CD4-positive, CD25-positive, alpha-beta regulatory T cell (primary cell): ENCODE measurements around the gene SMPDL3A. TPM values are rescaled to one million over a fixed set of nuclear protein-coding genes. Genes with fewer than 3 reads are reported as not detected.

Experiments
- ATAC-seq, 2 donors: fragments of 150-1000 bp; cut with Tn5 transposase; one replicate each; pipeline ENCODE4 v1.10.0; 2021; ENCODE audit warnings: low read depth in 2 of 2, moderate number of reproducible peaks in 2 of 2, moderate library complexity in 1 of 2
- DNase-seq, 3 donors: peaks; one replicate each; pipeline versions ENCODE4 v3.0.0 to v3.0.0-alpha.2; 2012 to 2022; ENCODE audit warnings: mixed read lengths in 1 of 3
- H3K27ac ChIP-seq: one replicate; pipeline ENCODE4 v1.7.0; 2013; ENCODE audit warnings: mild to moderate bottlenecking, low read length; ENCODE audit not compliant: insufficient read depth, poor library complexity, severe bottlenecking
- H3K27me3 ChIP-seq: one replicate; pipeline ENCODE4 v1.7.0; 2013; ENCODE audit warnings: low read length; ENCODE audit not compliant: control insufficient read depth, insufficient read depth
- H3K36me3 ChIP-seq: one replicate; pipeline ENCODE4 v1.7.0; 2013; ENCODE audit warnings: mild to moderate bottlenecking, low read length, moderate library complexity; ENCODE audit not compliant: control insufficient read depth, insufficient read depth
- H3K4me1 ChIP-seq: 2 replicates; pipeline ENCODE4 v1.7.0; 2013; ENCODE audit warnings: mild to moderate bottlenecking, low read length; ENCODE audit not compliant: insufficient read depth, control insufficient read depth, poor library complexity, severe bottlenecking
- H3K4me3 ChIP-seq: one replicate; pipeline ENCODE4 v1.7.0; 2013; ENCODE audit warnings: low read depth, mild to moderate bottlenecking, low read length, moderate library complexity
- H3K9me3 ChIP-seq, 2 experiments: 1 replicate in 1 of 2; 2 replicates in 1 of 2; pipeline ENCODE4 v1.7.0; 2013; ENCODE audit warnings: low read length in 2 of 2, mild to moderate bottlenecking in 1 of 2, moderate library complexity in 1 of 2; ENCODE audit not compliant: control insufficient read depth in 2 of 2
- H3K27ac Mint-ChIP-seq, 3 donors: one replicate each; pipeline ENCODE4 v1.8.0; 2020 to 2022; ENCODE audit warnings: mild to moderate bottlenecking in 3 of 3, mixed read lengths in 3 of 3, moderate library complexity in 2 of 3
- H3K27me3 Mint-ChIP-seq: one replicate; pipeline ENCODE4 v1.8.0; 2022; ENCODE audit warnings: mild to moderate bottlenecking, mixed read lengths
- H3K36me3 Mint-ChIP-seq: one replicate; pipeline ENCODE4 v1.8.0; 2020; ENCODE audit warnings: mixed read lengths
- H3K4me1 Mint-ChIP-seq, 4 donors: one replicate each; pipeline ENCODE4 v1.8.0; 2020 to 2022; ENCODE audit warnings: mixed read lengths in 4 of 4, mild to moderate bottlenecking in 1 of 4
- H3K4me3 Mint-ChIP-seq, 4 donors: one replicate each; pipeline ENCODE4 v1.8.0; 2020 to 2022; ENCODE audit warnings: mild to moderate bottlenecking in 4 of 4, mixed read lengths in 4 of 4, moderate library complexity in 3 of 4
- H3K9me3 Mint-ChIP-seq, 7 donors: one replicate each; pipeline ENCODE4 v1.8.0; 2020 to 2022; ENCODE audit warnings: mixed read lengths in 7 of 7, mild to moderate bottlenecking in 3 of 7, moderate library complexity in 2 of 7
- polyA plus RNA-seq, 4 donors: library from polyadenylated mRNA; unstranded; fragments of 300-500 nt; fragmentation: Illumina TruSeq; gene quantifications; one replicate each; pipeline ENCODE4 v1.2.3, GENCODE V29; 2021
- total RNA-seq: library from RNA; stranded (reverse); gene quantifications from one replicate; pipeline ENCODE4 v1.2.3, GENCODE V29; 2022

Gene SMPDL3A
- total and polyA plus RNA-seq, 5 donors from 2014 or later = 0.22 TPM; not detected in 4

DNA sequence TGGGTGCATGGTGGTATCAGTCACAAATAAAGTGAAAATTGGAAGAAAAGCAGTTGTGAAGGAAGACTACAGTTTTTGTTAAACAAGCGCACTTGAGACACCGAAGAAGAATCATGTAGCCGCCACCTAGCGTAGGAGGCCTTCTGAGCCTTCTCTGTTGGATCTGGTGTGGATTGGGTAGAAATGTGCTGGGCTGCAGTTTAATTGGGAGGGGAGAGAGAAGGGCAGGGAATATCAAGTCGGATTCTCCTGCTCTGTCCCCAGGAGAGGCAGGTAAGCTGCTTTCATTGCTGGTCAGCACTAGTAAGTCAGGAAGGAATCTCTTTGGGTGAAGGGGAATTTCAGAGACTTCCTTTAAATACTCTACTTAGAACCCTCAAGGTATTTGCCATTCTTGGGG, 10.8 kb upstream of the SMPDL3A start:
- ATAC-seq (no peak), DNase-seq (no peak)
- peaks cover 0 to 5% (median 2%) of the 10 kb centered on the region in 7 donors for H3K9me3 Mint-ChIP-seq
- Histone ChIP-seq H3K36me3 (no peaks in the 10 kb centered on the region), H3K27ac (no peak overlapping the region), H3K4me1 (no peaks in the 10 kb centered on the region), H3K4me3 (no peak overlapping the region), H3K27me3 (no peaks in the 10 kb centered on the region), H3K9me3 (no peaks in the 10 kb centered on the region)
- no peak overlapping the region for H3K27ac Mint-ChIP-seq
- no peaks in the 10 kb centered on the region for H3K36me3 Mint-ChIP-seq
- no peak overlapping the region for H3K4me3 Mint-ChIP-seq
- peaks cover 6% of the 10 kb centered on the region for H3K27me3 Mint-ChIP-seq
- H3K4me1 Mint-ChIP-seq = no peaks in the 10 kb centered on the region

DNA sequence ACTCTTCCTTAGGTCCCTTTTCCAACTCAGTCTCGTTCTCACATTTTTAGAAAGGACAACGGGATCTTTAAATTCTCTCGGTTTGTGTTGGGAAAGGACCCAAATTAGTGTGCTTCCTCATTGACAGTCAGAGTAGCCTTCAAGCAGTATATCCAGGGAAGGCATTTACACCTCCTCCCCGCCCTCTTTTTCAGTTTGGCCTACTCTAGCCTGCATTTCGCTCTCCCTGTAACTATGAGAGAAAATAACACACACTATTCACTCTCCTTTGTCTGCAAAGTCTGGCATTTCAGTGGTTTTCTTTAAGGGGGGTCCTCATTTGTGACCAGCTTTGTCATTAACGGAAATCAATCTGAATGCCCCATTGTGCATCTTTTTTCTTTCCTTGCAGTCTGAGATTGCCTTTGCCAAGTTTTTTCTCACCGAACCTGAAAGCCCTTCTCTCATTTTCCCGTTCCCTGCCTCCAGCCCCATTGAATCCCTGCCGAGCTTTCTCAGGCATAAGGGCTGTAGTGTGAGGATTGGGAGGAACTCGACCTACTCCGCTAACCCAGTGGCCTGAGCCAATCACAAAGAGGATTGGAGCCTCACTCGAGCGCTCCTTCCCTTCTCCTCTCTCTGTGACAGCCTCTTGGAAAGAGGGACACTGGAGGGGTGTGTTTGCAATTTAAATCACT, 9.9 kb upstream of the SMPDL3A start:
- H3K36me3 ChIP-seq = no peaks in the 10 kb centered on the region
- no peaks in the 10 kb centered on the region for H3K27me3 ChIP-seq
- H3K4me3 Mint-ChIP-seq = no peak overlapping the region
- no peaks in the 10 kb centered on the region for H3K9me3 ChIP-seq
- H3K9me3 Mint-ChIP-seq = peaks cover 0 to 6% (median 2%) of the 10 kb centered on the region in 7 donors
- ATAC-seq (no peak), DNase-seq (no peak)
- no peaks in the 10 kb centered on the region for H3K4me1 Mint-ChIP-seq
- H3K36me3 Mint-ChIP-seq = no peaks in the 10 kb centered on the region
- H3K4me3 ChIP-seq = no peak overlapping the region
- no peaks in the 10 kb centered on the region for H3K4me1 ChIP-seq
- no peak overlapping the region for H3K27ac ChIP-seq
- H3K27ac Mint-ChIP-seq = peak overlapping the region in 1 of 3 donors; percentile 7
- H3K27me3 Mint-ChIP-seq = peaks cover 6% of the 10 kb centered on the region

DNA sequence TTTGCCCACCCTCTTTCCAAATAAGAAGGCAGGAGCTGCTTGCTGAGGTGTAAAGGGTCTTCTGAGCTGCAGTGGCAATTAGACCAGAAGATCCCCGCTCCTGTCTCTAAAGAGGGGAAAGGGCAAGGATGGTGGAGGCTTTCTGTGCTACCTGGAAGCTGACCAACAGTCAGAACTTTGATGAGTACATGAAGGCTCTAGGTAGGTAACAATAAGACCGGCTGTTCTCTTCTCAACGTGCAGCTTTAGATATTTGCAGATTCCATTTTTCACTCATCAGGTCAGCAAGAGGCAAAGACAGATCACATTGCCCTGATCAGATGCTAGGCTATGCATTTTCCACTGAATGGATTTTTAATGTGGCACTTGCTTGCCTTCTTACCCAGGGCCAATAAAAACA, 9.4 kb upstream of the SMPDL3A start, which contains the start of gene FABP7:
FABP7 (plus strand) TSS at position 50 of the 400 bp plus-strand sequence; CDS start at position 129, 79 bp downstream.
- Mint-ChIP-seq H3K27me3 (peaks cover 6% of the 10 kb centered on the region), H3K4me3 (no peak within 1 kb of the TSS)
- ATAC-seq = no peak

DNA sequence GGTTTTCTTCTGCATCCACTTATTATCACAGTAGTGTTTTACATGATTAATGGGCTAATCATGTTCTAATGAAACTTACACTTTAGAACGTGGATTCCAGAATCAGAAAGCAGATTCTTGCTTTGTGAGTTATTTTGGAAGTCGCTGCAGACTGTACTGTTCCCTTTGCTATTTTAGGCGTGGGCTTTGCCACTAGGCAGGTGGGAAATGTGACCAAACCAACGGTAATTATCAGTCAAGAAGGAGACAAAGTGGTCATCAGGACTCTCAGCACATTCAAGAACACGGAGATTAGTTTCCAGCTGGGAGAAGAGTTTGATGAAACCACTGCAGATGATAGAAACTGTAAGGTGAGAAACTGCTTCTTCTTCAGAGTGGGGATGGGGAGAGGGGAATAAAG, 8.9 kb upstream of the SMPDL3A start:
- Mint-ChIP-seq H3K4me3 (no peak overlapping the region), H3K27ac (no peak overlapping the region), H3K9me3 (peaks cover 0 to 6% (median under 1%) of the 10 kb centered on the region in 7 donors), H3K27me3 (peaks cover 6% of the 10 kb centered on the region), H3K4me1 (no peaks in the 10 kb centered on the region), H3K36me3 (no peaks in the 10 kb centered on the region)
- Histone ChIP-seq H3K4me1 (no peaks in the 10 kb centered on the region), H3K9me3 (no peaks in the 10 kb centered on the region), H3K36me3 (no peaks in the 10 kb centered on the region), H3K4me3 (no peak overlapping the region), H3K27ac (no peak overlapping the region), H3K27me3 (no peaks in the 10 kb centered on the region)
- no peak for ATAC-seq
- no peak for DNase-seq

More for the DNA sequence above, 9.4 kb upstream of the SMPDL3A start, which contains the start of gene FABP7:
- no peaks in the 10 kb centered on the region for H3K27me3 ChIP-seq
- no peak within 1 kb of the TSS for H3K4me3 ChIP-seq
- Mint-ChIP-seq H3K27ac (peak within 1 kb of the TSS in 1 of 3 donors; percentile 7), H3K9me3 (peaks cover 0 to 6% (median 2%) of the 10 kb centered on the region in 7 donors), H3K36me3 (no peaks in the 10 kb centered on the region), H3K4me1 (no peaks in the 10 kb centered on the region)
- no peak for DNase-seq
- H3K9me3 ChIP-seq = no peaks in the 10 kb centered on the region
- H3K36me3 ChIP-seq = no peaks in the 10 kb centered on the region
- H3K4me1 ChIP-seq = no peaks in the 10 kb centered on the region
- no peak within 1 kb of the TSS for H3K27ac ChIP-seq

DNA sequence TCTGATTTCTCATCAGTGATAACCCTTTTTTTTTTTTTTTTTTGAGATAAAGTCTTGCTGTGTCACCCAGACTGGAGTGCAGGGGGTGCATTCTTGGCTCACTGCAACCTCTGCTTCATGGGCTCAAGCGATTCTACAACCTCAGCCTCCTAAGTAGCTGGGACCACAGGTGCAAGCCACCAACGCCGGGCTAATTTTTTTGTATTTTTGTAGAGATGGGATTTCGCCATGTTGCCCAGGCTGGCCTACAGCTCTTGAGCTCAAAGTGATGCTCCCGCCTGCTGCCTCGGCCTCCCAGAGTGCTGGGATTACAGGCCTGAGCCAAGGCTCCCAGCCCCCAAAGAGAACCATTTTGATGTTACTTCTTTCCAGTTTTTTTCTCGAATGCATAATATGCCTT, 7.3 kb upstream of the SMPDL3A start:
- Mint-ChIP-seq H3K36me3 (no peaks in the 10 kb centered on the region), H3K27ac (no peak overlapping the region), H3K4me1 (no peaks in the 10 kb centered on the region), H3K9me3 (peaks cover 0 to 3% (median 0%) of the 10 kb centered on the region in 7 donors), H3K4me3 (no peak overlapping the region), H3K27me3 (peaks cover 10% of the 10 kb centered on the region)
- DNase-seq (no peak), ATAC-seq (no peak)
- H3K4me1 ChIP-seq = no peaks in the 10 kb centered on the region
- H3K27me3 ChIP-seq = no peaks in the 10 kb centered on the region
- H3K27ac ChIP-seq = no peak overlapping the region
- H3K36me3 ChIP-seq = no peaks in the 10 kb centered on the region
- H3K4me3 ChIP-seq = no peak overlapping the region
- no peaks in the 10 kb centered on the region for H3K9me3 ChIP-seq

DNA sequence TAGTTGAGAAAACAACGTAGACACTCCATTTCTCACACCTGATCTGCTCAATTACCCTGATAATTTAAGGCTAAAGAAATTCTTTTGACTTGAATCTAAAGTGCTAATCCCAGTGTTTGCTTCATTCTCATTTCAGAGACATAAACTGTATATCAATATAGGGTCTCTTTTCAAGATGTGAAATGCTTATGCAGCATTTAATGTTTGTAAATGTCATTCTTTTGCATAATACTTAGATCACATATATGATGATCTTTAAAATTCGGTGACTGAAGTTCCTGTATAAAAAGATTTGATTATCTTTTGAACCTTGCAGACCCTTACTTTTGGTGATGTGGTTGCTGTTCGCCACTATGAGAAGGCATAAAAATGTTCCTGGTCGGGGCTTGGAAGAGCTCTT, 5.7 kb upstream of the SMPDL3A start:
- H3K27me3 ChIP-seq = peaks cover 2% of the 10 kb centered on the region
- Mint-ChIP-seq H3K27ac (no peak overlapping the region), H3K4me1 (no peaks in the 10 kb centered on the region), H3K4me3 (no peak overlapping the region), H3K36me3 (no peaks in the 10 kb centered on the region), H3K9me3 (peaks cover 0 to 1% (median 0%) of the 10 kb centered on the region in 7 donors), H3K27me3 (peaks cover 21% of the 10 kb centered on the region)
- no peak overlapping the region for H3K27ac ChIP-seq
- no peaks in the 10 kb centered on the region for H3K4me1 ChIP-seq
- DNase-seq (no peak), ATAC-seq (no peak)
- no peak overlapping the region for H3K4me3 ChIP-seq
- no peaks in the 10 kb centered on the region for H3K9me3 ChIP-seq
- no peaks in the 10 kb centered on the region for H3K36me3 ChIP-seq

DNA sequence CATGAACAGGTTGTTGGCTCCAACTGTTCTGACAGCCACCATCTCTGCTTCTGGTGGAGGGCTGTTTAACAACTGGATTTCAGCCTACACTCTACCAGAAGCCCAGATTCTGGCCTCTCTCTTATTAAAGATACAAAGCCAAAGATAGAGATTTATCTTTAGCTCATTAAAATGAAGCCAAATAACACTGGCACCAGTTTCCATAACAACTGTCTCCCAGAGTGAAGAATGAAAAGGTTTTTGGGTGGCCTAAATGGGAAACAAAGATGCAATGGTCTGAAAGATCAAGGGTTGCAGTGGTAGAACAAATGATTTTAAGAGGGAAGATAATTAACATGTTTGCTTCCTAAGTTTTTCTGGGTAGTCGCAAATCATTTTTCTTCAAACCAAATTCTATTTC, 3.2 kb upstream of the SMPDL3A start:
- H3K36me3 ChIP-seq = no peaks in the 10 kb centered on the region
- Mint-ChIP-seq H3K27ac (no peak overlapping the region), H3K36me3 (no peaks in the 10 kb centered on the region), H3K4me1 (peaks cover 0 to 13% (median 4%) of the 10 kb centered on the region in 4 donors), H3K9me3 (peaks cover 0 to 1% (median 0%) of the 10 kb centered on the region in 7 donors), H3K27me3 (peaks cover 39% of the 10 kb centered on the region), H3K4me3 (no peak overlapping the region)
- H3K4me1 ChIP-seq = no peaks in the 10 kb centered on the region
- no peak overlapping the region for H3K4me3 ChIP-seq
- H3K27ac ChIP-seq = no peak overlapping the region
- ATAC-seq (no peak), DNase-seq (no peak)
- H3K9me3 ChIP-seq = no peaks in the 10 kb centered on the region
- H3K27me3 ChIP-seq = peaks cover 14% of the 10 kb centered on the region

DNA sequence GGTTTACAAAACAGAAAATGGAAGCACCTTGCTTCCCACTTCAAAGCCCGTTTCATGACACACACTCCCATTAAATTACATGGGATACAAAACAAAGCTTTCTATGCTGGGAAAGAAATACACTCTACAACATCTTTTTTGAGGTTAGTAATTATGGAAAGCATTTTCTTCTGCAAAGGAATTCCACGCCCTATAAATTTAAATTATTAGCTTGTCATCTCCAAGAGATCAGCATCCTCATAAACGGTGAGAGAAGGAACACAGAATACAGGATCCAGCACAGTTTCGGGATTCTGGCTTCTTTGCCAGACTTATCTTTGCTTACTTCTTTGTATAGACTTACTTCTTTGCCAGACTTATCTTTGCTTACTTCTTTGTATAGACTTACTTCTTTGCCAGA, 1.3 kb upstream of the SMPDL3A start:
- ATAC-seq = no peak
- no peaks in the 10 kb centered on the region for H3K9me3 ChIP-seq
- H3K36me3 ChIP-seq = no peaks in the 10 kb centered on the region
- H3K27ac ChIP-seq = no peak overlapping the region
- no peak for DNase-seq
- no peaks in the 10 kb centered on the region for H3K4me1 ChIP-seq
- Mint-ChIP-seq H3K36me3 (no peaks in the 10 kb centered on the region), H3K4me1 (peaks cover 0 to 13% (median 4%) of the 10 kb centered on the region in 4 donors), H3K27me3 (peaks cover 48% of the 10 kb centered on the region), H3K9me3 (peaks cover 0 to 1% (median 0%) of the 10 kb centered on the region in 7 donors), H3K4me3 (no peak overlapping the region), H3K27ac (no peak overlapping the region)
- H3K4me3 ChIP-seq = no peak overlapping the region
- peaks cover 14% of the 10 kb centered on the region for H3K27me3 ChIP-seq
